GM19193 (cell line): ENCODE measurements around the gene CHIC1.

ENCODE experiments used
- POLR2A ChIP-seq: IDR thresholded peaks from 4 replicates; pipeline ENCODE4 v1.6.1; 2011; ENCODE audit not compliant: insufficient read depth, insufficient read length; ENCODE audit errors: extremely low read depth

CHIC1 gene

GRCh38 chrX:73728602-73729001, 165.6 kb downstream of the CHIC1 start:
- TF ChIP-seq POLR2A: no peak
